Neural cell (in vitro differentiated cells): ENCODE results near the gene COIL. TPM values are rescaled to one million over a fixed set of nuclear protein-coding genes. Genes with fewer than 3 reads are reported as not detected.

Experiments used
- H2AFZ ChIP-seq: fragments of 200-600, 300-800 bp; sonication (generic), shearing (Covaris generic); 2 replicates; pipeline ENCODE4 v1.6.0; 2014; ENCODE audit warnings: low read depth, mild to moderate bottlenecking, antibody characterized with exemption, low read length, moderate library complexity
- H3F3A ChIP-seq: fragments of 200-600 bp; shearing (Covaris generic); 2 replicates; pipeline ENCODE4 v1.6.1; 2016; ENCODE audit warnings: mild to moderate bottlenecking, moderate library complexity, mixed read lengths, antibody characterized with exemption, low read length; ENCODE audit not compliant: insufficient read depth, poor library complexity, severe bottlenecking
- H3K27ac ChIP-seq: fragments of 200-600, 300-800 bp; sonication (generic), shearing (Covaris generic); 2 replicates; pipeline ENCODE4 v1.5.1; 2014; ENCODE audit warnings: mild to moderate bottlenecking, low read length, moderate library complexity
- H3K27me3 ChIP-seq: fragments of 300-800, 200-600 bp; sonication (generic), shearing (Covaris generic); 2 replicates; pipeline ENCODE4 v1.6.0; 2014; ENCODE audit warnings: mild to moderate bottlenecking, low read depth, low read length, moderate library complexity; ENCODE audit not compliant: insufficient read depth
- H3K36me3 ChIP-seq: fragments of 300-800, 200-600 bp; sonication (generic), shearing (Covaris generic); 2 replicates; pipeline ENCODE4 v1.5.1; 2014; ENCODE audit warnings: mild to moderate bottlenecking, antibody characterized with exemption, low read length, moderate library complexity; ENCODE audit not compliant: insufficient read depth
- H3K4me2 ChIP-seq: fragments of 300-800, 200-600 bp; sonication (generic), shearing (Covaris generic); 2 replicates; pipeline ENCODE4 v1.6.0; 2014; ENCODE audit warnings: mild to moderate bottlenecking, low read length
- H3K4me3 ChIP-seq: fragments of 300-800, 200-600 bp; sonication (generic), shearing (Covaris generic); 2 replicates; pipeline ENCODE4 v1.5.1; 2014; ENCODE audit warnings: mild to moderate bottlenecking, low read length, moderate library complexity
- H3K79me2 ChIP-seq: fragments of 200-600 bp; shearing (Covaris generic); replicated peaks from 2 replicates; pipeline ENCODE4 v1.6.0; 2014; ENCODE audit warnings: mild to moderate bottlenecking, low read length, moderate library complexity; ENCODE audit not compliant: insufficient read depth
- H3K9ac ChIP-seq: fragments of 300-800, 200-600 bp; sonication (generic), shearing (Covaris generic); 2 replicates; pipeline ENCODE4 v1.6.1; 2016; ENCODE audit warnings: mild to moderate bottlenecking, low read length, mixed read lengths
- H3K9me2 ChIP-seq: fragments of 200-600 bp; shearing (Covaris generic); 2 replicates; pipeline ENCODE4 v1.6.1; 2016; ENCODE audit warnings: mild to moderate bottlenecking, low read length, mixed read lengths; ENCODE audit not compliant: insufficient read depth
- H3K9me3 ChIP-seq: fragments of 200-600, 300-800 bp; sonication (generic), shearing (Covaris generic); 2 replicates; pipeline ENCODE4 v1.6.1; 2016; ENCODE audit warnings: mild to moderate bottlenecking, mixed run types, low read length, moderate library complexity, mixed read lengths
- H4K20me1 ChIP-seq: fragments of 200-600 bp; shearing (Covaris generic); 2 replicates; pipeline ENCODE4 v1.6.1; 2016; ENCODE audit warnings: mild to moderate bottlenecking, mixed run types; ENCODE audit not compliant: insufficient read depth
- EP300 ChIP-seq: fragments of 450-650 bp; conservative IDR thresholded peaks from 2 replicates; pipeline ENCODE4 v1.6.1; 2014; ENCODE audit warnings: antibody characterized with exemption, mild to moderate bottlenecking, moderate library complexity; ENCODE audit not compliant: poor library complexity, severe bottlenecking
- EZH2 ChIP-seq: fragments of 200-600, 300-800 bp; shearing (Covaris generic), sonication (generic); IDR thresholded peaks from 2 replicates; pipeline ENCODE4 v1.6.1; 2014; ENCODE audit warnings: antibody characterized with exemption, low read length, borderline replicate concordance, mild to moderate bottlenecking; ENCODE audit not compliant: insufficient read depth, poor library complexity, severe bottlenecking
- MXI1 ChIP-seq: fragments of 450-650 bp; conservative IDR thresholded peaks from 2 replicates; pipeline ENCODE4 v1.6.1; 2014; ENCODE audit warnings: antibody characterized with exemption, mild to moderate bottlenecking; ENCODE audit not compliant: poor library complexity, severe bottlenecking
- POLR2AphosphoS5 ChIP-seq: IDR thresholded peaks from 2 replicates; pipeline ENCODE4 v1.6.1; 2012
- RAD21 ChIP-seq: fragments of 450-650 bp; conservative IDR thresholded peaks from 2 replicates; pipeline ENCODE4 v1.6.1; 2014; ENCODE audit warnings: antibody characterized with exemption, mild to moderate bottlenecking, moderate library complexity
- SMC3 ChIP-seq: fragments of 450-650 bp; conservative IDR thresholded peaks from 2 replicates; pipeline ENCODE4 v1.6.1; 2014; ENCODE audit warnings: antibody characterized with exemption, mild to moderate bottlenecking, moderate library complexity; ENCODE audit not compliant: poor library complexity
- TAF1 ChIP-seq: IDR thresholded peaks from 2 replicates; pipeline ENCODE4 v1.6.1; 2012; ENCODE audit warnings: low read depth
- polyA plus RNA-seq: library from polyadenylated mRNA; depleted of rRNA; stranded (reverse); fragments of >200 nt; gene quantifications from 2 replicates; pipeline ENCODE4 v1.2.3, GENCODE V29; 2014
- TF ChIP-seq, protein P1 (sequence below): fragments of 450-650 bp; IDR thresholded peaks from 2 replicates; pipeline ENCODE4 v1.5.1; 2014; ENCODE audit warnings: antibody characterized with exemption, mild to moderate bottlenecking, moderate library complexity; ENCODE audit not compliant: poor library complexity, severe bottlenecking
- TF ChIP-seq, protein P2 (sequence below): IDR thresholded peaks from 2 replicates; pipeline ENCODE4 v1.6.1; 2012; ENCODE audit warnings: borderline replicate concordance

The COIL gene
- polyA plus RNA-seq, 1 donor from 2014 or later, result 39.1 TPM

DNA sequence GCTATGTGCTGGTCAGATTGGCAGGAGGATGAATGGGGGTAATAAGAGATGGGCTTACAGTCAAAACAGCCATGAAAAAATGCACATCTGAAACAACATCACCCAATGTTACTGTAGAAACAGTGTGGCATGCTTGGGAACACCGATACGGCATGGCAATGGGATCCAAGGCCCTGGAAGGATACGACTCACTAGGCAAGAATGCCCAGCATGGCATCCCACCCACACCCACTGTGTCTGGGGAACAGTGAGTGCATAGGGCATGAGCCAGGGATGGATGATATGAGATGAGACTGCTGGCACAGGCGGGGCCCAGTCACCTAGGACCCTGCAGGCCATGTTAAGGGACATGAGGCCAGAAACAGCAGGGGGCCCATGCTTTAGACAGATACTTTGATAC is 58.5 kb downstream of the COIL start:
- Histone ChIP-seq H3K4me3 (no peak overlapping the region), H3F3A (no peaks in the 10 kb centered on the region), H3K27ac (no peak overlapping the region), H3K27me3 (no peaks in the 10 kb centered on the region), H3K4me2 (no peak overlapping the region), H3K9me2 (no peaks in the 10 kb centered on the region), H3K36me3 (no peaks in the 10 kb centered on the region), H3K79me2 (no peaks in the 10 kb centered on the region), H4K20me1 (no peaks in the 10 kb centered on the region), H3K9ac (no peak overlapping the region), H3K9me3 (no peaks in the 10 kb centered on the region), H2AFZ (no peak overlapping the region)
- no peak for TF ChIP-seq POLR2AphosphoS5
- no peak for TF ChIP-seq TAF1
- no peak for TF ChIP-seq EZH2
- TF ChIP-seq MXI1, result no peak
- TF ChIP-seq, protein P1, sequence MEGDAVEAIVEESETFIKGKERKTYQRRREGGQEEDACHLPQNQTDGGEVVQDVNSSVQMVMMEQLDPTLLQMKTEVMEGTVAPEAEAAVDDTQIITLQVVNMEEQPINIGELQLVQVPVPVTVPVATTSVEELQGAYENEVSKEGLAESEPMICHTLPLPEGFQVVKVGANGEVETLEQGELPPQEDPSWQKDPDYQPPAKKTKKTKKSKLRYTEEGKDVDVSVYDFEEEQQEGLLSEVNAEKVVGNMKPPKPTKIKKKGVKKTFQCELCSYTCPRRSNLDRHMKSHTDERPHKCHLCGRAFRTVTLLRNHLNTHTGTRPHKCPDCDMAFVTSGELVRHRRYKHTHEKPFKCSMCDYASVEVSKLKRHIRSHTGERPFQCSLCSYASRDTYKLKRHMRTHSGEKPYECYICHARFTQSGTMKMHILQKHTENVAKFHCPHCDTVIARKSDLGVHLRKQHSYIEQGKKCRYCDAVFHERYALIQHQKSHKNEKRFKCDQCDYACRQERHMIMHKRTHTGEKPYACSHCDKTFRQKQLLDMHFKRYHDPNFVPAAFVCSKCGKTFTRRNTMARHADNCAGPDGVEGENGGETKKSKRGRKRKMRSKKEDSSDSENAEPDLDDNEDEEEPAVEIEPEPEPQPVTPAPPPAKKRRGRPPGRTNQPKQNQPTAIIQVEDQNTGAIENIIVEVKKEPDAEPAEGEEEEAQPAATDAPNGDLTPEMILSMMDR, result no peak
- TF ChIP-seq EP300, result no peak

DNA sequence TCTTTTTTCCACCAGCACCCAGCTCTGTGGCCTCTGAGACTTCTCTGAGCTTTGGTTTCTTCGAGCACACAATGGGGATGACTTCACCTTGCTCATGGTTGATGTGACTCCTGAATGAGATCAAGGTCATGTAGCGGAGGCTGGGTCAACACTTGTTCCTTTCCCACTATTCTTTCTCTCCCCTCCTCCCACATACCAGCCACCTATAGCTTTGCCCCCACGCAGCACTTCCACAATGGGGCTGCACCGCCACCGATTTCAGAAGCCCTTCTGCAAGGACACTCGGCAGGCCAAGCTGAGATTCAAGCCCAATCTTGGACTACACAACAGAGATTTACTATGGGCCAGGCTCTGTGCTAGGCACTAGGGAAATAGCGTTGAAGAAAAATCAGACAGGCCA is 61.4 kb downstream of the COIL start:
- H3K27ac ChIP-seq, result no peak overlapping the region
- no peaks in the 10 kb centered on the region for H3F3A ChIP-seq
- no peak for TF ChIP-seq POLR2AphosphoS5
- no peak for TF ChIP-seq RAD21
- TF ChIP-seq EP300, result no peak
- no peak for TF ChIP-seq EZH2
- TF ChIP-seq, protein P1, result no peak
- TF ChIP-seq MXI1, result no peak
- no peak for TF ChIP-seq TAF1
- TF ChIP-seq SMC3, result no peak
- TF ChIP-seq, protein P2, sequence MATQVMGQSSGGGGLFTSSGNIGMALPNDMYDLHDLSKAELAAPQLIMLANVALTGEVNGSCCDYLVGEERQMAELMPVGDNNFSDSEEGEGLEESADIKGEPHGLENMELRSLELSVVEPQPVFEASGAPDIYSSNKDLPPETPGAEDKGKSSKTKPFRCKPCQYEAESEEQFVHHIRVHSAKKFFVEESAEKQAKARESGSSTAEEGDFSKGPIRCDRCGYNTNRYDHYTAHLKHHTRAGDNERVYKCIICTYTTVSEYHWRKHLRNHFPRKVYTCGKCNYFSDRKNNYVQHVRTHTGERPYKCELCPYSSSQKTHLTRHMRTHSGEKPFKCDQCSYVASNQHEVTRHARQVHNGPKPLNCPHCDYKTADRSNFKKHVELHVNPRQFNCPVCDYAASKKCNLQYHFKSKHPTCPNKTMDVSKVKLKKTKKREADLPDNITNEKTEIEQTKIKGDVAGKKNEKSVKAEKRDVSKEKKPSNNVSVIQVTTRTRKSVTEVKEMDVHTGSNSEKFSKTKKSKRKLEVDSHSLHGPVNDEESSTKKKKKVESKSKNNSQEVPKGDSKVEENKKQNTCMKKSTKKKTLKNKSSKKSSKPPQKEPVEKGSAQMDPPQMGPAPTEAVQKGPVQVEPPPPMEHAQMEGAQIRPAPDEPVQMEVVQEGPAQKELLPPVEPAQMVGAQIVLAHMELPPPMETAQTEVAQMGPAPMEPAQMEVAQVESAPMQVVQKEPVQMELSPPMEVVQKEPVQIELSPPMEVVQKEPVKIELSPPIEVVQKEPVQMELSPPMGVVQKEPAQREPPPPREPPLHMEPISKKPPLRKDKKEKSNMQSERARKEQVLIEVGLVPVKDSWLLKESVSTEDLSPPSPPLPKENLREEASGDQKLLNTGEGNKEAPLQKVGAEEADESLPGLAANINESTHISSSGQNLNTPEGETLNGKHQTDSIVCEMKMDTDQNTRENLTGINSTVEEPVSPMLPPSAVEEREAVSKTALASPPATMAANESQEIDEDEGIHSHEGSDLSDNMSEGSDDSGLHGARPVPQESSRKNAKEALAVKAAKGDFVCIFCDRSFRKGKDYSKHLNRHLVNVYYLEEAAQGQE, result no peak
- H4K20me1 ChIP-seq, result no peaks in the 10 kb centered on the region
- no peaks in the 10 kb centered on the region for H3K79me2 ChIP-seq
- H3K36me3 ChIP-seq, result no peaks in the 10 kb centered on the region
- no peak overlapping the region for H3K4me3 ChIP-seq
- no peaks in the 10 kb centered on the region for H3K27me3 ChIP-seq
- H3K9me2 ChIP-seq, result no peaks in the 10 kb centered on the region
- no peak overlapping the region for H3K4me2 ChIP-seq
- H3K9me3 ChIP-seq, result no peaks in the 10 kb centered on the region
- H2AFZ ChIP-seq, result no peak overlapping the region
- no peak overlapping the region for H3K9ac ChIP-seq
